HepG2 (cell line): ENCODE results near the gene ADSS1. TPM values are rescaled to one million over a fixed set of nuclear protein-coding genes. Genes with fewer than 3 reads are reported as not detected.
A peak's percentile ranks its signal among the peaks of the same experiment; 100 is the strongest.

ENCODE experiments used
- HOXA9 ChIP-seq: sonication (generic); formaldehyde crosslinking; IDR thresholded peaks from 2 replicates; pipeline ENCODE4 v1.8.1; 2022; ENCODE audit warnings: missing genetic modification reagents, mild to moderate bottlenecking, moderate library complexity, borderline replicate concordance
- MXD4 ChIP-seq: IDR thresholded peaks from 2 replicates; pipeline ENCODE4 v1.6.1; 2016; ENCODE audit warnings: mild to moderate bottlenecking, missing biosample characterization, missing genetic modification reagents
- MZF1 ChIP-seq: sonication (generic); formaldehyde crosslinking; IDR thresholded peaks from 2 replicates; pipeline ENCODE4 v1.8.1; 2023; ENCODE audit warnings: mild to moderate bottlenecking, missing genetic modification reagents, borderline replicate concordance
- PBX2 ChIP-seq: IDR thresholded peaks from 2 replicates; pipeline ENCODE4 v1.6.1; 2016; ENCODE audit warnings: control low read depth
- RXRB ChIP-seq: IDR thresholded peaks from 2 replicates; pipeline ENCODE4 v1.6.1; 2016; ENCODE audit warnings: borderline replicate concordance, missing genetic modification reagents, missing compliant biosample characterization
- SP4 ChIP-seq: sonication (generic); formaldehyde crosslinking; IDR thresholded peaks from 2 replicates; pipeline ENCODE4 v1.8.1; 2023; ENCODE audit warnings: mild to moderate bottlenecking, missing genetic modification reagents
- U2AF1 ChIP-seq: fragments of 200-400 bp; formaldehyde crosslinking; optimal IDR thresholded peaks from 2 replicates; pipeline ENCODE3; 2017; ENCODE audit warnings: mild to moderate bottlenecking, low read depth, low read length
- ZFP1 ChIP-seq: IDR thresholded peaks from 2 replicates; pipeline ENCODE4 v1.6.1; 2016
- ZFP37 ChIP-seq: sonication (generic); formaldehyde crosslinking; IDR thresholded peaks from 2 replicates; pipeline ENCODE4 v1.4.0; 2020; ENCODE audit warnings: missing genetic modification reagents, borderline replicate concordance
- ZNF280B ChIP-seq: sonication (generic); formaldehyde crosslinking; IDR thresholded peaks from 2 replicates; pipeline ENCODE4 v1.5.0; 2020; ENCODE audit warnings: missing genetic modification reagents, mild to moderate bottlenecking, borderline replicate concordance
- ZNF672 ChIP-seq: sonication (generic); formaldehyde crosslinking; IDR thresholded peaks from 2 replicates; pipeline ENCODE4 v1.8.1; 2022; ENCODE audit warnings: missing genetic modification reagents
- ZNF792 ChIP-seq: IDR thresholded peaks from 2 replicates; pipeline ENCODE4 v1.6.1; 2016
- polyA plus RNA-seq, 8 experiments: library from polyadenylated mRNA; depleted of rRNA in 3 of 8; stranded (reverse) in 7 of 8; unstranded in 1 of 8; fragments of >200 nt; fragmentation: Illumina TruSeq in 4 of 8; extraction: Trizol in 4 of 8; gene quantifications; 2 replicates each; pipeline versions ENCODE4 v1.2.1 to v1.2.3, GENCODE V29; 2011 to 2016; ENCODE audit warnings: low read depth in 4 of 8, missing spikeins in 1 of 8, mixed read lengths in 1 of 8; ENCODE audit not compliant: insufficient read depth in 1 of 8
- total RNA-seq, 5 experiments: library from RNA; depleted of rRNA; stranded (reverse); fragments of >200 nt; fragmentation: Illumina TruSeq; extraction: Trizol; gene quantifications; 2 replicates each; pipeline ENCODE4 v1.2.3, GENCODE V29; 2016; ENCODE audit warnings: low read depth in 1 of 5
- TF ChIP-seq, protein P1 (sequence below): sonication (generic); formaldehyde crosslinking; IDR thresholded peaks from 2 replicates; pipeline ENCODE4 v1.8.1; 2023; ENCODE audit warnings: mild to moderate bottlenecking, missing genetic modification reagents
- TF ChIP-seq, protein P2 (sequence below): sonication (generic); formaldehyde crosslinking; IDR thresholded peaks from 2 replicates; pipeline ENCODE4 v1.4.0; 2020; ENCODE audit warnings: mild to moderate bottlenecking, missing genetic modification reagents
- TF ChIP-seq, protein P3 (sequence below): sonication (generic); formaldehyde crosslinking; IDR thresholded peaks from 2 replicates; pipeline ENCODE4 v1.5.0; 2020; ENCODE audit warnings: mild to moderate bottlenecking, missing genetic modification reagents, borderline replicate concordance
- TF ChIP-seq, protein P4 (sequence below): sonication (generic); formaldehyde crosslinking; IDR thresholded peaks from 2 replicates; pipeline ENCODE4 v1.4.0; 2020; ENCODE audit warnings: missing genetic modification reagents
- TF ChIP-seq, protein P5 (sequence below): sonication (generic); formaldehyde crosslinking; IDR thresholded peaks from 2 replicates; pipeline ENCODE4 v1.5.1; 2020; ENCODE audit warnings: missing genetic modification reagents, mild to moderate bottlenecking, borderline replicate concordance

Gene ADSS1
- total and polyA plus RNA-seq, 2 of the 13 experiments (the other 11 are each of a cell fraction or from before 2014, with no cell fraction given), result 1.0 to 36.7 TPM

DNA sequence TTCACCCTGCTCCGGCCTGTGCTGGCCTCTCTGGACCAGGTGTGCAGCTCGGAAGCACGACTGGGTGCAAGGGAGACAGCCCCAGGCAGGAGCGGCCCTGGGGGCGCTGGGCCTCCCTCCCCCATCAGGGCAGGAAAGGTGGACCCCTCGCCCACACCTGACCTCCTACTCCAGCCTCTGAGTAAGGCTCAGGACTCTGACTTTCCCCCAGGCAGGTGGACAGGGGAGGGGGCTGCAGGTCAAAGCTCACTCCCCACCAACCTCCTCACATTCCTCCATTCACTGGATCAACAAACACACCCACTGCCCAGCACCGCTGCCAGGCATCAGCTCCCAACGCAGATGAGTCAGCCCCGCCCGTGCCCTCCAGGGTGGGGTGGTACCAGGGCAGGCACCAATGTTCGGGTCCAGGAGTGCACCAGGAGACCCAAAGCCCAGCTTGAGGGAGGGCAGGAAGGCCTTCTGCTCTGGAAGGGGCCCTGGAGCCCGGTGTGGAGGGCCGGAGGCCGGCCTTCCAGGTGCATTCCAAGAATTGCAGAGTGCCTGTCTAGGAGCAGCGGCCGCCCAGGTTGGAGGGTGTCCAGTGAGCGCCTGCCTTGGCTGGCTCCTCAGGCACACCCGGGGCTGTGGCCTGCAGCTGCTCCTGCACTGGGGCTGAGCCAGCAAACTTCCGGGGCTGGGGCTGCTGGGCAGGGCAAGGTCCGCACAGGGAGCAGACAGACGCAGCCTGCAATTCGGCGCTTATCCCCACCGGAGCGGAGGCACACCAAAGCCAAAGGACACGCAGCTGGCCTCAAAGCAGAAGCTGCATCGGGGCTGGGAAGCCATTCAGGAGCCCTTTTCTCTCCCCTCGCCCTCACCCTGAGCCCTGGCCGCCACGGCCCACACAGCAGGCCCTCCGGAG lies 36.2 kb upstream of the ADSS1 start (continued):
- TF ChIP-seq, protein P1, sequence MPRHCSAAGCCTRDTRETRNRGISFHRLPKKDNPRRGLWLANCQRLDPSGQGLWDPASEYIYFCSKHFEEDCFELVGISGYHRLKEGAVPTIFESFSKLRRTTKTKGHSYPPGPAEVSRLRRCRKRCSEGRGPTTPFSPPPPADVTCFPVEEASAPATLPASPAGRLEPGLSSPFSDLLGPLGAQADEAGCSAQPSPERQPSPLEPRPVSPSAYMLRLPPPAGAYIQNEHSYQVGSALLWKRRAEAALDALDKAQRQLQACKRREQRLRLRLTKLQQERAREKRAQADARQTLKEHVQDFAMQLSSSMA (CRISPR knock-in tag), result peak; percentile 89
- TF ChIP-seq, protein P2, sequence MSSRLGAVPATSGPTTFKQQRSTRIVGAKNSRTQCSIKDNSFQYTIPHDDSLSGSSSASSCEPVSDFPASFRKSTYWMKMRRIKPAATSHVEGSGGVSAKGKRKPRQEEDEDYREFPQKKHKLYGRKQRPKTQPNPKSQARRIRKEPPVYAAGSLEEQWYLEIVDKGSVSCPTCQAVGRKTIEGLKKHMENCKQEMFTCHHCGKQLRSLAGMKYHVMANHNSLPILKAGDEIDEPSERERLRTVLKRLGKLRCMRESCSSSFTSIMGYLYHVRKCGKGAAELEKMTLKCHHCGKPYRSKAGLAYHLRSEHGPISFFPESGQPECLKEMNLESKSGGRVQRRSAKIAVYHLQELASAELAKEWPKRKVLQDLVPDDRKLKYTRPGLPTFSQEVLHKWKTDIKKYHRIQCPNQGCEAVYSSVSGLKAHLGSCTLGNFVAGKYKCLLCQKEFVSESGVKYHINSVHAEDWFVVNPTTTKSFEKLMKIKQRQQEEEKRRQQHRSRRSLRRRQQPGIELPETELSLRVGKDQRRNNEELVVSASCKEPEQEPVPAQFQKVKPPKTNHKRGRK (CRISPR knock-in tag), result no peak
- TF ChIP-seq ZFP1 (CRISPR knock-in tag) (peak; percentile 20; the same call in 1 of the 2 replicates), HOXA9 (CRISPR knock-in tag) (0 out of 2 replicates have a peak, but pooled peaks have one; percentile 58), MXD4 (CRISPR knock-in tag) (peak; percentile 35), ZNF792 (no peak), MZF1 (CRISPR knock-in tag) (0 out of 2 replicates have a peak, but pooled peaks have one; percentile 45), ZFP37 (CRISPR knock-in tag) (0 out of 2 replicates have a peak, but pooled peaks have one; percentile 30), RXRB (CRISPR knock-in tag) (peak; percentile 39; the same call in 1 of the 2 replicates), ZNF672 (CRISPR knock-in tag) (0 out of 2 replicates have a peak, but pooled peaks have one; percentile 55), SP4 (peak; percentile 52), PBX2 (CRISPR knock-in tag) (no peak), ZNF280B (CRISPR knock-in tag) (peak; percentile 42; the same call in 1 of the 2 replicates), U2AF1 (peak; percentile 52)
- TF ChIP-seq, protein P3, sequence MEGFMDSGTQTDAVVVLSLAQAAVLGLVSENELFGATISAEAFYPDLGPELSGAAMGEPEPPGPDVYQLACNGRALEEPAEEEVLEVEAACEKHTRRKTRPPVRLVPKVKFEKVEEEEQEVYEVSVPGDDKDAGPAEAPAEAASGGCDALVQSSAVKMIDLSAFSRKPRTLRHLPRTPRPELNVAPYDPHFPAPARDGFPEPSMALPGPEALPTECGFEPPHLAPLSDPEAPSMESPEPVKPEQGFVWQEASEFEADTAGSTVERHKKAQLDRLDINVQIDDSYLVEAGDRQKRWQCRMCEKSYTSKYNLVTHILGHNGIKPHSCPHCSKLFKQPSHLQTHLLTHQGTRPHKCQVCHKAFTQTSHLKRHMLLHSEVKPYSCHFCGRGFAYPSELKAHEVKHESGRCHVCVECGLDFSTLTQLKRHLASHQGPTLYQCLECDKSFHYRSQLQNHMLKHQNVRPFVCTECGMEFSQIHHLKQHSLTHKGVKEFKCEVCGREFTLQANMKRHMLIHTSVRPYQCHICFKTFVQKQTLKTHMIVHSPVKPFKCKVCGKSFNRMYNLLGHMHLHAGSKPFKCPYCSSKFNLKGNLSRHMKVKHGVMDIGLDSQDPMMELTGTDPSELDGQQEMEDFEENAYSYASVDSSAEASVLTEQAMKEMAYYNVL (CRISPR knock-in tag), result peak; percentile 93
- TF ChIP-seq, protein P4, sequence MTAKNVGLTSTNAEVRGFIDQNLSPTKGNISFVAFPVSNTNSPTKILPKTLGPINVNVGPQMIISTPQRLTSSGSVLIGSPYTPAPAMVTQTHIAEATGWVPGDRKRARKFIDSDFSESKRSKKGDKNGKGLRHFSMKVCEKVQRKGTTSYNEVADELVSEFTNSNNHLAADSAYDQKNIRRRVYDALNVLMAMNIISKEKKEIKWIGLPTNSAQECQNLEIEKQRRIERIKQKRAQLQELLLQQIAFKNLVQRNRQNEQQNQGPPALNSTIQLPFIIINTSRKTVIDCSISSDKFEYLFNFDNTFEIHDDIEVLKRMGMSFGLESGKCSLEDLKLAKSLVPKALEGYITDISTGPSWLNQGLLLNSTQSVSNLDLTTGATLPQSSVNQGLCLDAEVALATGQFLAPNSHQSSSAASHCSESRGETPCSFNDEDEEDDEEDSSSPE, result 0 out of 2 replicates have a peak, but pooled peaks have one; percentile 27
- TF ChIP-seq, protein P5, sequence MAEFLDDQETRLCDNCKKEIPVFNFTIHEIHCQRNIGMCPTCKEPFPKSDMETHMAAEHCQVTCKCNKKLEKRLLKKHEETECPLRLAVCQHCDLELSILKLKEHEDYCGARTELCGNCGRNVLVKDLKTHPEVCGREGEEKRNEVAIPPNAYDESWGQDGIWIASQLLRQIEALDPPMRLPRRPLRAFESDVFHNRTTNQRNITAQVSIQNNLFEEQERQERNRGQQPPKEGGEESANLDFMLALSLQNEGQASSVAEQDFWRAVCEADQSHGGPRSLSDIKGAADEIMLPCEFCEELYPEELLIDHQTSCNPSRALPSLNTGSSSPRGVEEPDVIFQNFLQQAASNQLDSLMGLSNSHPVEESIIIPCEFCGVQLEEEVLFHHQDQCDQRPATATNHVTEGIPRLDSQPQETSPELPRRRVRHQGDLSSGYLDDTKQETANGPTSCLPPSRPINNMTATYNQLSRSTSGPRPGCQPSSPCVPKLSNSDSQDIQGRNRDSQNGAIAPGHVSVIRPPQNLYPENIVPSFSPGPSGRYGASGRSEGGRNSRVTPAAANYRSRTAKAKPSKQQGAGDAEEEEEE (CRISPR knock-in tag), result 0 out of 2 replicates have a peak, but pooled peaks have one; percentile 13
